Aorta (tissue), 5 donors: ENCODE data around the gene MTCH1. TPM values are rescaled to one million over a fixed set of nuclear protein-coding genes. Genes with fewer than 3 reads are reported as not detected.

Experiments used
- ATAC-seq: fragments of 200-7000 bp; cut with Tn5 transposase; one replicate; pipeline ENCODE4 v1.9.1; 2022; ENCODE audit warnings: moderate library complexity; ENCODE audit not compliant: low FRiP score
- DNase-seq, 2 donors: peaks; one replicate each; pipeline ENCODE4 v3.0.0-alpha.2; 2020
- H3K27ac ChIP-seq, 2 donors: one replicate each; pipeline ENCODE4 v1.5.1; 2013; ENCODE audit warnings: low read length in 2 of 2, mild to moderate bottlenecking in 2 of 2, moderate library complexity in 2 of 2, control low read depth in 1 of 2, inconsistent platforms in 1 of 2, low read depth in 1 of 2
- H3K27me3 ChIP-seq, 2 donors: one replicate each; pipeline ENCODE4 v1.6.1; 2013; ENCODE audit warnings: control low read depth in 1 of 2, low read length in 1 of 2, mild to moderate bottlenecking in 1 of 2, moderate library complexity in 1 of 2; ENCODE audit not compliant: insufficient read depth in 2 of 2, control insufficient read depth in 1 of 2
- H3K36me3 ChIP-seq, 2 donors: one replicate each; pipeline ENCODE4 v1.6.1; 2013; ENCODE audit warnings: control low read depth in 1 of 2, low read length in 1 of 2, mild to moderate bottlenecking in 1 of 2; ENCODE audit not compliant: insufficient read depth in 2 of 2, control insufficient read depth in 1 of 2
- H3K4me1 ChIP-seq, 2 donors: one replicate each; pipeline ENCODE4 v1.6.1; 2013; ENCODE audit warnings: low read length in 2 of 2, control low read depth in 1 of 2, mild to moderate bottlenecking in 1 of 2, moderate library complexity in 1 of 2; ENCODE audit not compliant: insufficient read depth in 2 of 2, control insufficient read depth in 1 of 2
- H3K4me3 ChIP-seq, 2 donors: one replicate each; pipeline ENCODE4 v1.5.1; 2013; ENCODE audit warnings: low read length in 2 of 2, control low read depth in 1 of 2, mild to moderate bottlenecking in 1 of 2
- H3K9me3 ChIP-seq: one replicate; pipeline ENCODE4 v1.6.1; 2013; ENCODE audit warnings: mild to moderate bottlenecking, low read length; ENCODE audit not compliant: control insufficient read depth
- WGBS, 2 donors: extraction: QIAGEN DNeasy Blood & Tissue Kit; methylation state at CpG; one replicate each; pipeline ENCODE4 v1.1.7; 2013; 5-methylcytosine and 5-hydroxymethylcytosine counted together
- intact Hi-C, 2 donors: fragments of 100-400 bp; cut with DNase I; formaldehyde crosslinking; loops; one replicate each; pipeline versions ENCODE4 v1.14.2 to v1.15.0; 2022
- polyA plus RNA-seq, 2 donors: library from polyadenylated mRNA; stranded (reverse); fragments of 200-250 nt; gene quantifications; one replicate each; pipeline ENCODE4 v1.2.3, GENCODE V29; 2013
- total RNA-seq, 2 donors: library from RNA; stranded (reverse); fragmentation: NEBNext Ultra II Directional; extraction: Animal tissue kit (Norgen Biotek cat#: 25700); gene quantifications; one replicate each; pipeline ENCODE4 v1.2.1, GENCODE V29; 2021
- donor health status: healthy with polysubstance abuse.
- donor health status: Bipolar disorder and iron deficiency.
- donor health status: DM: no; HTN: no; CAD: no.
- donor health status: DM: no; HTN: no; CAD: no.
- donor health status: DM: yes; HTN: yes; CAD: no.

MTCH1 gene
- total and polyA plus RNA-seq, 4 donors: 152 to 193 (median 175) TPM

GRCh38 chr6:36924131-36924530, 61.9 kb downstream of the MTCH1 start:
- 91 to 96% methylated on average over 4 of the region's 4 CpGs for WGBS, 2 donors
- intact Hi-C loops: no loop called here
- no peak overlapping the region for H3K4me3 ChIP-seq
- H3K27ac ChIP-seq: no peak overlapping the region
- peaks cover 0 to 6% of the 10 kb centered on the region in 2 donors for H3K4me1 ChIP-seq
- peaks cover 0 to 2% of the 10 kb centered on the region in 2 donors for H3K36me3 ChIP-seq
- H3K27me3 ChIP-seq: no peaks in the 10 kb centered on the region
- DNase-seq (no peak), ATAC-seq (no peak)
- H3K9me3 ChIP-seq: no peaks in the 10 kb centered on the region

GRCh38 chr6:36920546-36920945, 65.5 kb downstream of the MTCH1 start:
- H3K4me1 ChIP-seq: peaks cover 0 to 14% of the 10 kb centered on the region in 2 donors
- H3K27me3 ChIP-seq: no peaks in the 10 kb centered on the region
- ATAC-seq: no peak
- H3K36me3 ChIP-seq: peaks cover 0 to 2% of the 10 kb centered on the region in 2 donors
- no peak overlapping the region for H3K4me3 ChIP-seq
- intact Hi-C loops: no loop called here
- 68 to 75% methylated on average over 5 of the region's 5 CpGs for WGBS, 2 donors
- H3K9me3 ChIP-seq: no peaks in the 10 kb centered on the region
- no peak for DNase-seq
- no peak overlapping the region for H3K27ac ChIP-seq

GRCh38 chr6:36920049-36920448, 65.9 kb downstream of the MTCH1 start:
- DNase-seq (no peak), ATAC-seq (no peak)
- Histone ChIP-seq H3K27me3 (no peaks in the 10 kb centered on the region), H3K27ac (no peak overlapping the region), H3K9me3 (no peaks in the 10 kb centered on the region), H3K4me3 (no peak overlapping the region), H3K36me3 (peaks cover 0 to 2% of the 10 kb centered on the region in 2 donors), H3K4me1 (peaks cover 0 to 14% of the 10 kb centered on the region in 2 donors)
- intact Hi-C loops: no loop called here
- 90 to 91% methylated on average over 4 of the region's 4 CpGs for WGBS, 2 donors

Other genes with a start within 250 kb of the MTCH1 start
- gene CPNE5, start 146.8 kb downstream of the MTCH1 start, total RNA-seq: 10 to 100 TPM in 1 of 2 donors, 1 to 10 TPM in 1; 7.9 to 13.1 TPM
- gene CPNE5, start 146.8 kb downstream of the MTCH1 start, polyA plus RNA-seq: under 1 TPM in 1 of 2 donors, not detected in 1; 0.20 TPM
- gene PPIL1, start 111.4 kb downstream of the MTCH1 start, total RNA-seq: 10 to 100 TPM; 12.0 to 13.4 TPM
- 10 to 100 TPM in 1 of 2 donors, 1 to 10 TPM in 1; 9.6 to 33.7 TPM for gene PPIL1, start 111.4 kb downstream of the MTCH1 start, polyA plus RNA-seq
- 10 to 100 TPM; 56.9 to 59.7 TPM for gene C6orf89, start 100.2 kb downstream of the MTCH1 start, total RNA-seq
- gene C6orf89, start 100.2 kb downstream of the MTCH1 start, polyA plus RNA-seq: 10 to 100 TPM; 16.7 to 22.8 TPM
- gene PI16, start 31.5 kb downstream of the MTCH1 start, total RNA-seq: 100 to 1,000 TPM in 1 of 2 donors, 10 to 100 TPM in 1; 38.7 to 383 TPM
- gene PI16, start 31.5 kb downstream of the MTCH1 start, polyA plus RNA-seq: 1 to 10 TPM in 1 of 2 donors, not detected in 1; 4.4 TPM
- 10 to 100 TPM; 19.9 to 33.9 TPM for gene FGD2, start 19.5 kb upstream of the MTCH1 start, total RNA-seq
- 10 to 100 TPM in 1 of 2 donors, 1 to 10 TPM in 1; 2.2 to 12.9 TPM for gene FGD2, start 19.5 kb upstream of the MTCH1 start, polyA plus RNA-seq
- 10 to 100 TPM; 42.7 to 54.2 TPM for gene PIM1, start 184.0 kb upstream of the MTCH1 start, total RNA-seq
- gene PIM1, start 184.0 kb upstream of the MTCH1 start, polyA plus RNA-seq: 10 to 100 TPM; 17.2 to 24.8 TPM